B cell (primary cell): ENCODE data around the gene DNAJB6.

Experiments
- CTCF ChIP-seq: fragments of 200-600 bp; IDR thresholded peaks from one replicate; pipeline ENCODE4 v1.8.0; 2022; ENCODE audit warnings: antibody characterized with exemption, mild to moderate bottlenecking
- EZH2 ChIP-seq: IDR thresholded peaks from 2 replicates; pipeline ENCODE4 v1.6.1; 2012; ENCODE audit warnings: borderline replicate concordance, low read depth, mild to moderate bottlenecking, moderate library complexity, low read length; ENCODE audit not compliant: insufficient read depth, poor library complexity, severe bottlenecking

DNA sequence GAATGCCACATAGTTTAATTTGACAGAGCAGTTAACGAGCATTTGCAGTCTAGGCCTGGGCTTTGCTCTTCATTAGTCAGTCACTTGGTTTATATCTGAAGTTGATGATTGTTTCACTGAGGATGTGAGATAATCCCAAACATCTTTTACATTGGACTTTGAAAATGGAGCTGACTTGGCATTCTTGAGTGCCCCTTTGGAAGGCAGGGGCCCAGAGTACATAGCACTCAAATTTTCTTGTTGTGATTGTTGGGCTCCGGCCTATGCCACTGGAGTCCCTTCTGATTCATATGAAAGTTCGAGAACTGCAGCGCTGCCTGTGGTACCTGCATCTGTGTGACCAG is 21.9 kb downstream of the DNAJB6 start:
- TF ChIP-seq CTCF (no peak), EZH2 (no peak)
